GM18867 (cell line): ENCODE measurements around the gene EEPD1.

ENCODE experiments used
- ATAC-seq: cut with Tn5 transposase; IDR thresholded peaks from one replicate; pipeline ENCODE4 v1.9.1; 2021; ENCODE audit warnings: mild to moderate bottlenecking, moderate library complexity; ENCODE audit not compliant: unreplicated experiment

Gene EEPD1

DNA sequence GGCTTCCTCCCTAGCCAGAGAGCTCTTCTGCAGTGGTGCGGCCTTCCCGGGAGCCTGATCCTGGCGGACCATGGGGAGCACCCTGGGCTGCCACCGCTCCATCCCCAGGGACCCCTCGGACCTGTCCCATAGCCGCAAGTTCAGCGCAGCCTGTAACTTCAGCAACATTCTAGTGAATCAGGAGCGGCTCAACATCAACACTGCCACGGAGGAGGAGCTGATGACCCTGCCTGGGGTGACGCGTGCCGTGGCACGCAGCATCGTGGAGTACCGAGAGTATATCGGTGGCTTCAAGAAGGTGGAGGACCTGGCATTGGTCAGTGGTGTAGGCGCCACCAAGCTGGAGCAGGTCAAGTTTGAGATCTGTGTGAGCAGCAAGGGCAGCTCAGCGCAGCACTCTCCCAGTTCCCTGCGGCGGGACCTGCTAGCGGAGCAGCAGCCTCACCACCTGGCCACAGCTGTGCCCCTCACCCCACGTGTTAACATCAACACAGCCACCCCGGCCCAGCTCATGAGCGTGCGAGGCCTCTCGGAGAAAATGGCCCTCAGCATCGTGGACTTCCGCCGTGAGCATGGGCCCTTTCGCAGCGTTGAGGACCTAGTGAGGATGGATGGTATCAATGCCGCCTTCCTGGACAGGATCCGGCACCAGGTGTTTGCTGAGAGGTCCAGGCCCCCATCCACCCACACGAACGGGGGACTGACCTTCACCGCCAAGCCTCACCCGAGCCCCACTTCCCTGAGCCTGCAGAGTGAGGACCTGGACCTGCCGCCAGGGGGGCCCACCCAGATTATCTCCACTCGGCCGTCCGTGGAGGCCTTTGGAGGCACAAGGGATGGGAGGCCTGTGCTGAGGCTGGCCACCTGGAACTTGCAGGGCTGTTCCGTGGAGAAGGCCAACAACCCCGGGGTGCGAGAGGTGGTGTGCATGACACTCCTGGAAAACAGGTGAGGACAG is 1.5 kb downstream of the EEPD1 start:
- ATAC-seq = no peak

DNA sequence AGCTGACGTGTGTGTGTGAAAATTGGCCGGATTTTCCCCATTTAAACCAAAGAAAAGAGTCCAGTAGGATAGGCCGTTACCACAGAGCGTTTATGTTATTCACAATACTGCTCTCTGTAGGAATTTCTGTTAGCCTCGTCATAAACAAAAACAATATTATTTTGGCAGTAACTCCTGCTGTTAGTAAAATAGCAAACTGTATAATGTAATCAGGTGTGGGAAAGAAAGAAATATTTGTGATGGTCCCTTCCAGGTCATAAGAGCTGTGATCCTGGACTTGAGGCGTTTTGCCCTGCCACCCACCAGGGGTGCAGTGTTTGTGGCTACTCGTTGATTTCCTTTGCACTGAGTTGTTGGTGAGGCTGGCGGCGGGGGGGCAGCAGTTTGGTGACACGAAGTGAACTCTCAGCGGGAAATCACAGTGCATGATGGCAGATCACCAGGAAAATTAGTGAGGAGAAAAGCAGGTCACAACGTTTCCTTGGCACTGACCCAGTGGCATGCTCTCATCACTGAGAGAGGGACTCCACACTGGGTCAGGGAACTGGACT is 2.8 kb downstream of the EEPD1 start:
- no peak for ATAC-seq

DNA sequence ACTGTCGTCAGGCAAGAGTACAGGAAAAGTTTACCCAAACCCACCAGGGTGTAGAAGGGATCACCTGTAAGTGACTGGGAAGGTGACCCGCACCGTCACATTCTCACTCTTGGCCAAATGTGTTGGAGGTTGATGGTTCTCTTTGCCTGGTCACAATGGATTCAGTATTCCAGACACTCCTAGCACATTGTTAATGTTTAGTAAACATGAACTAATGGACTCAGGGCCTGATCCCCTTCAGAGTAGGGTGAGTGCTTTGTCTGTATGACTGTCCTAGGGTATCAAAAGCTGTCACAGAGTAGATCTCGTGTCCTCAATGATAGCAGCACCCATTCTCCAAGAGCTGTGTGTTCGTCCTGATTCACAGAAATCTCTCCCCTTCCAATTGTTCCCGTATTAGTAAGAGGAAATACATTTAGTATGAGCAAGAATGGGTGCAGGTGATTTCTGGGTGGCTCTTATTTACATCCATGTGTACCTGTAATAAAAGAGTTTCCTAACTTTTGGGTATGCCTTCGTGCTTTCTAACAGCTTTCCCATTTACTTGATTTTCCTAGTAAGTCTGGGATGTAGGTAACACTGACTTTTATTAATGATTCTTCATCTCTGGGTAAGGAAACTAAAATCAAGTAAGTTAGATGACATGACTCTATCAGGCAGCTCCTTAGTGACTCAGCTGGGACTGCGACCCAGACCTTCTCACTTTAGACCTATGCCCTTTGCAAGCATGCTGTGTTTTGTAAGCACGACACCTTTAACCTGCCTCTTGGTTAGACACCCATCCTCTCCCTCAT is 4.7 kb downstream of the EEPD1 start:
- ATAC-seq = no peak

DNA sequence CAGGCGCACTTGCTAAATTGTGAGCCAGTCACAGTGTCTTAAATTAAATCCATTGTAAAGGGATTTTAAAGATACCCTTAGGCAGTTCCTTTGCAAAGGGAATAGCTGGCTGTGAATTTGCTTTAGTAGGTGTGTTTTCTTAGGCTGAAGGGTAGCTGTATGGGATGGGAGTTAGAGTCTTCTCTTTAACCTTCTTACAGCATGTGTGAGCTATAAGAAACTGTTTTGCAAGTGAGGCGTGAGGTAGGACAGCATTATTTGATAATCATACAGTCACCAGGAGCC is 5.2 kb downstream of the EEPD1 start:
- ATAC-seq = no peak

DNA sequence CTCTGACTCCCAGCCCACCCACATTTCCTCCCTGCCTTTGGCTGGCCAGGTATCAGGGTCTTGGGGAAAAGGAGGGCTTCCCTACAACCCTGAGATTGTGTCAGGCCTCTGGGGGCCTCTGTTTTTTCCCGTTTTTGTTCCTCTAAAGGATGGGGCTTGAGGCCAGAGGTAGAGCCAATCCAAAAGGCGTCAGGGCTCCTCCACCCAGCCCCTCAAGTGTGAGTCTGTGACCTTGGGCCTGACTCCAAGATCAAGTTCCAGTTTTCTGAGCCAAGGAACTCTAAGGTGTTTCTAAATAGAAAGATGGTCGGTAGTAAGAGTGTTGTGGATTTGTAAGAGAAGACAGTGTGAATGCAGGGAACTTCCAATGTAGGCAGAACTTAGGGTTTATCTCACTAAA is 6.6 kb downstream of the EEPD1 start:
- no peak for ATAC-seq

DNA sequence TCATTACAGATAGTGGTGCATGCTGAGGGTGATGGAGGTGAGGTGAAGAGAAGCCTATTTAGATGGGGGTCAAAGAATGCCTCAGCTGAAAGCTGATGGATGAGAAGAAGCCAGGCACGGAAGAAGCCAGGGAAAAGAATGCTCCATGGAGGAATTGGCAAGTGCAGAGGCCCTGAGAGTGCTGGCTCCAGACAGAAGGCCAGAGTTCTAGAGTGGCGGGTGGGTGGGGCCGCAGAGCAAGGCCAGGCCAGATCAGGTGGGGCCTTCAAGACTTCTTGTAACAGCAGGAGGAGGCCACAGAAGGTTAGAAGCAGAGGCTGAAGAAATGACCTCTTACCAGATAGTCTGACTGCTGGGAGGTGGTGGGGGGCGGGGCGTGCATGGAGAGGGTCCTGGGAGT is 7.3 kb downstream of the EEPD1 start:
- ATAC-seq = no peak

DNA sequence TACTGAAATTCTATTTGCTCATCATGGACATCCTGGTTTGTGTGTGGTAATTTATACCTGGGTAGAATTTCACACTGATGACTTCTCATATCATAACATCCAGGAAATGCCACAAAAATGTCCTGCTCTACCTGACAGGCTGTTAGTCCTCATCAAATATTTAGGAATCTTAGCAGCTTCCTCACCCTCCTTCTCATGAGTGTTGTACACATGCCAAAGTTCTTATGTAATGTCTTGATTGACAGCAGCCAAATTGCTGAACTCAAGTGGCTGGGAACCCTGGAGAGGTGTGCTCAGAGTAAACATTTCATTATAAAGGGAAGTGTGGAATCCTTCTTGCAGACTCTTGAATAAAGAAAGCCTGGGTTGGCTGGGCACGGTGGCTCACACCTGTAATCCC is 8.9 kb downstream of the EEPD1 start:
- no peak for ATAC-seq

DNA sequence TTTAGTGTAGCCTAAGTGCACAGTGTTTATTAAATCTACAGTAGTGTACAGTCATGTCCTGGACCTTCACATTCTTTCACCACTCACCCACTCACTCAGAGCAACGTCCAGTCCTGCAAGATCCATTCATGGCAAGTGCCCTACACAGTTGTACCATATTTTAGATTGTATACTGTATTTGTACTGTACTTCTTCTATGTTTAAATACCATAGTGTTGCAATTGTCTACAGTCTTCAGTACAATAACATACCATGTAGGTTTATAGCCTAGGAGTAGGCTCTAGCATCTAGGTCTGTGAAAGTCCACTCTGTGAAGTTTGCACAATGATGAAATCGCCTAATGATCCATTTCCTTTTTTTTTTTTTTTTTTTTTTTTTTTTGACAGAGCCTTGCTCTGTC is 12.0 kb downstream of the EEPD1 start:
- no peak for ATAC-seq

DNA sequence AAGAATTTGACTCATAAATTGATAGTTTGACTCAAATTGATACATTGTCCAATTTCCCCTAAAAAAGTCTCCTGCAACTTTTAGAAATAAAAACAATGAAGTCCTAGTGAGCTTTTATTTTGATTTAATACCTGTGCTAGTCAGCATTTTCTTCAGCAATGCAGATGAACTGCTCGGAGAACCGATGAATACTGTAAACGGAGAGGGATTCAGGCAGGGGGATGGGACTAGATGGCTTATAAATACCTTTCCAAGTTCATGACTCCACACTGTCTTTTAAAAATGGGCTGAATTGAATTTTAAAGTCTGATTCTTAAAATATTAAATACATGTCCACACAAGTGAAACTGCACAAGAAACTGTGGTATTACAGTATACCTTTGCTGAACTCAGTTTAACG is 12.7 kb downstream of the EEPD1 start:
- no peak for ATAC-seq

DNA sequence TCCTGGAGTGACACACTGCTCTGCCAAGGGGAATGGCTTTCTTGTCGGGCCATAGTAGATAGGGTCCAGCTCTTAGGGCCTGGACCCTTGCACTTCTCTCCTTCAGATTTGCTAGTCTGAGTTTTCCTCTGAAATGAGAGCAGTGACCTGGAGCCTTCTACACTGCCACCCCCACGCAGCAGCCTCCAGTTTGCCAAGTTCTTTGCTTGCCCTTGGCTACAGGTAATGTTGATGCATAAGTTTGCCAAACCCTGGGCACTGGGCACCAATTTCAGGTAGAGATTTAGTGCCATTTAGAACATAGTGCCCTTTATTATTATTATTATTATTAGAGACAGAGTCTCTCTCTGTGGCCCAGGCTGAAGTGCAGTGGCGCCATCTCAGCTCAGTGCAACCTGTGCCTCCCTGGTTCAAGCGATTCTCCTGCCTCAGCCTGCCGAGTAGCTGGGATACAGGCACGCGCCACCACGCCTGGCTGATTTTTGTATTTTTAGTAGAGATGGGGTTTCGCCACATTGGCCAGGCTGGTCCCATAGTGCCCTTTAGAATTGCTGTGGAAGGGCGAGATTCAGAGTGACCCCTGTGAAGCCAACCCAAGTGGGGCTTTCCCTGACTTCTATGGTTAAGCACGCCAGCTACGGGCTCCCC is 14.5 kb downstream of the EEPD1 start:
- ATAC-seq = no peak

DNA sequence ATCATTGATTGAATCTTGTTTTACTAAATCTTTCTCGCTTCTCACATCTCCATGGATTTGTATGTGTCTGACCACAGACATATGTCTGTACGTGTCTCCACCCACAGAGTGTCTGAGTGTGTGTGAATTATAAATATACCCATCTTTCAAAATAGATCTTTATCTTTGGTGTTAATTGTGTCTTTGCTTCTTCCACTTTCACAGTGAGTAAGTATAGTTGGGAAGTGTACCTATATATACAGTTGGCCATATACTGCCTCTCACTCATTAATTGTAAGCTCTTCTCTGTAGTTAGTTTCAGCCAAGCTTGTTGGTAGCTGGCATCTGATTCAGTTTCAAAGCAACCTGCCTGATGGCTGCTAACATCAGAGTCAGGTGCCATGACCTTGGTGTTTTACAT is 18.4 kb downstream of the EEPD1 start:
- ATAC-seq = peak; percentile 65

DNA sequence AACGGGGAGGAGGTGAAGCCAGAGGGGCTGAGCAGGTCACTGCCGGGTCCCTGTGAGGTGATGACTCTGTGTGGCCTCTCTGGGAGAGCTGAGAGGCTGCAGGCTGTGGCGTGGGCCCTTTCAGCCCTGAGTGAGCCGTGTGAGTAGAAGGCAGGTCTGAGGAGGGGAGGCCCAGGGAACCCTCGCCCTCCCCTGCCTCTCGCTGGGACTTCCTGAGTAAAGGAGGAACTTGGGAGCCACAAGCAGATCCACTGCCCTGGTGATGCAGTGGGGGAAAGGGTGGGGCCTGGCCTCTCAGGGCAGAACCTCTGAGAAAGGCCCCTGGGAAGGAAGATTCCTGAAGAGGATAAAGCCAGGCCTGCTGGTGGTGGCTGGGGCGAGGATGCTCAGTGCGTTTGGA is 22.8 kb downstream of the EEPD1 start:
- no peak for ATAC-seq

DNA sequence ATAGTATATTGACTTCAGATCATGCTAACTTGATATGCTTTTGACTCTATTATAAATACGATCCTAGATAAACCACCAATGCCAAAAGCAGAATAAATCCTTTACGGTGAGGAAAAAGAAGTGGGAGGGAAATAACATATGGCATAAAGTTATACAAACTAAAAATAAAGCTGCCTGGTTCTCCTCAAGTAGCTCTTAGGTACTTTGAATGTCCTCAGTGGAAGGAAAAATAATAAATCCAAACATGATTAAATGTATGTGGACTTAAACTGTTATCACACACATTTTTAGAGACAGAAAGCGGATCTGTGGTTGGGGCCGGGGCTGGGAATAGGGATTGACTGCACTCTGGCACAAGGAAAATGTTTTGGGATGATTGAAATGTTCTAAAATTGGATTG is 23.6 kb downstream of the EEPD1 start:
- ATAC-seq = no peak

DNA sequence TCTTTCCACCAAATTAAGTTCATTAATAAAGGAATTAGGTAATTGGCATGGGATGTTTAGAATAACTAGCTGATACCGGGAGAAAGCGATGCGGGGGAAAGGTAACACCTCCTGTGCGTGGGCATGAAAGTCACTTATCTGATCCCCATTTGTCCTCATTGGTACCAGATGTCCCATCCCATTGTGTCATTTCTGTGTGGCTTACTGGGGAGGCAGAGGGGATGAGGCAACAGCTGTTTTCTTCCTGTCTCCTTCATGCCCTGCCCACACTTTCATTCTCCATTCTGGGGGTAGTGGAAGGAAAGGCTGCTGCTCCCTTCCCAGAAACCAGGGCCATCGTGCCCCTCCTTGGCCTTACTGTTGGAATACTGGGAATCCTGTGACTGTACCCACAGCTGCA is 27.1 kb downstream of the EEPD1 start:
- ATAC-seq = no peak

DNA sequence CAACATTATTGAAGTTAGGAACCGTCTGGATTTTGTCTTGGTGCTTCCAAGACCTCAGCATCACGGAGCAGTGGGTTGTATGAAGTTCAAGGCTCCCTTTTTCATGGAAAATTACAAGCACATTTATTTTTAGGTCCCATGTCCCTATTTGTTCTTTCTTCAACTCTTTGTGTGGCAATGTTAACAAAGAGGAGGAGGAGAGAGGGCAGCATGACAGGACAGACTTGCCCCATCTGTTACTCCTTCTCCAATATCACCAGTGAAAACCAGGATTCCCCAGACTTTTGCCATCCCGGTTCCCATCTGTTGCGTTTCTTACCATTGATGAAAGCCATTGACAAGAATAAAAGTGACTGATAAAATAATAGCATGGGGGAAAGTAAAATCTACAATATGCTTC is 28.6 kb downstream of the EEPD1 start:
- ATAC-seq = no peak

DNA sequence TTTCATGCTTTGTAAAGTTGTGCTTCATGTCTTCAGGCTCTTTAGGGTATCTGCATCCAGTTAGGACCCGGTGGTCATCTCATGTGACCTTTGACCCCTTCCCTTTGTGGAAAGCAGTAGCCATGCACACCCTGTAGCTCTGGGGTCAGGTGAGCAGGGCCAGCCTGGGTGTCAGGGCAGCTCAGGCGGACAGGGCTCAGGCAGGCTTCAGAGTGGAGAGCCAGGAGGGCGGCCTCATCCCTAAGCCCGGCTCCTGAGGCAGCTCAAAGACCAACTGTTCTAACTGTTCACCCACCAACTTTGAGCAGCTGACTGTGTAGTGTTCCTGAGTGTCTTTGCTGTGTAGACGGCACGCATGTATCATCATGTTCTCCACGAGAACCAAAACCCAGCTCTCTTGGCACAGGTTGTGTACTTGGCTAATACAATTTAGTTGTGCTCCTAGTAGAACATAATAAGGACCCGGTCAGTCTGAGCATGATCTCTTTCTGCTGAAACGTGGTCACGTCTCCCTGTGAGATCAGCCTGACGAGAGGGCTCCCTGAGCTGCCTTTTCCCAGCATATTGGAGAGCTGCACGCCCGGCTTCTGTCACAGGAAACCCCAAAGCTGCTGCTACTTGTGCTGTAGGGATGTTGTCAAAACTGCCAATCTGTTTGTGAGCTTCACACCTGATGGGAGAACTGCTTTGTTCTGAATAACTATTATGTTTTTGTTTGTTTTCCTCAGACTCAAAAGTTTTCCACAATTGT is 30.0 kb downstream of the EEPD1 start:
- ATAC-seq = no peak

DNA sequence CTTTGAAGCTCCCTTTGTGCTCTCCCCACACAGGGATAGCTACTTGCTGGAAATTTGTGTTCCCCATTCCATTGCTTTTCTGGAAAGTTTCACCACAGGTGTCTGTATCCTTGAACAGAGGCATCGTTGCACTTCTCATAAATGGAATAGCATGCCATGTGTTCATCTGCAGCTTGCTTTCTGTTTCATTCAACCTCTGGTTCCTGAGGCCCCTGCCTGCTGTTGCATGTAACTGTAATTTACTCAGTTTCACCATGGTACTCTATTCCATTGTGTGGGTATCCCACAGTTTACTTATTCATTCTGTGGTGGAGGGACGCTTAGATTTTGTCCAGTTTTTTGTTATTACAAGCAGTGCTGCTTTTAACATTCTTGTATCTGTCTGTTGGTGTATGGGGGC is 32.0 kb downstream of the EEPD1 start:
- ATAC-seq = peak; percentile 42

DNA sequence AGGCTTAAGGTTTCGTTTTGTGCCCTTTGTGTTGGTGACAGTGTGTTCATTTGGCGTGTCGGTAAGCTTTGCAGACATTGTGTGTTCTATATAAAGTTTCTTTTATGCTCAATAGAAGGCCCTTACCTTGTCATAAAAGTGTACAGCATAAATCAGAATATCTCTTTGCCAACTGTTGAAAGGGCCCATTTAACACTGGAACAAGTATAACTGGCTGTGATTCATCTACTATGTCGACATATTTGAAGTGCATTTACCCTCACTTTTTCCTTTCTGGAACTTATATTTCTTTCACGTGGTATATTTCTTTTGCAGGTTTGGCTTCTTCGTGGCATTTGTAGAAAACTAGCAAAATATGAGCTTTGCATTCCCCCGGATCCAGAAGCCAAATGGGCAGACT is 32.7 kb downstream of the EEPD1 start:
- no peak for ATAC-seq

DNA sequence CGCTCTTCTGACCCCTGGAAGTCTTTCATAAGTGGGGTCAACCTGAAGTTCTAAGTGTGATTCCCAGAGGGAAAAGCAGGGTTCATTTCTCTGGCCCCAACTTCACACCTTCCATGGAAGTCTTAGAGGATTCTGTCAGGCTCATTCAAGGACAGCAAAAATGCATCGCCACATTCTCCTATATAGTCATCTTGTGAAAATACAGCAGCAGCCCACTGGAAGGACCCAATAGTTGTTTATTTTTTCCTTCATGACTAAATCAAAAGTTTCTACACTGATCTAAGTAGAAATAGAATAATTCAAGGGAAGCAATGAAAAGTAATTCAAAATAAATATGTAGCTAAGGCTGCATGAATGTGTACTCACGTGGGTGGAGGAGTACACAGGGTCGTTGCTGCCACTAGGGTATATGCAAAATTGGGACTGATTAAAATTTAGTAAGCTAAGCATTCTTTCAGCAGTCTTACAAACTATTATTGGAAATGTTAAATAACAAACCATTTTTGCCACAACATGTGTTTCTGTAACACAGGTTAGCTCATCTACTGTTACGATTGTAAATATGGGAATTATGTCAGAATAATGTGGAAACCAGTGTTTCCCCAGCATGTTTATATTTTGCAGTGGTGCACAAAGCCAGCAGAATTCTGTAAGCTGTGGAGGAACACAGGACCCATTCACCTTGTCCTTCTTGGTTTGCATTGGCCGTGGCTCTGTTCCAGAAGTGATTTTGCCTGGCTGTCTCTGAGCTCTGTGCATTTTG is 33.5 kb downstream of the EEPD1 start:
- ATAC-seq = no peak

DNA sequence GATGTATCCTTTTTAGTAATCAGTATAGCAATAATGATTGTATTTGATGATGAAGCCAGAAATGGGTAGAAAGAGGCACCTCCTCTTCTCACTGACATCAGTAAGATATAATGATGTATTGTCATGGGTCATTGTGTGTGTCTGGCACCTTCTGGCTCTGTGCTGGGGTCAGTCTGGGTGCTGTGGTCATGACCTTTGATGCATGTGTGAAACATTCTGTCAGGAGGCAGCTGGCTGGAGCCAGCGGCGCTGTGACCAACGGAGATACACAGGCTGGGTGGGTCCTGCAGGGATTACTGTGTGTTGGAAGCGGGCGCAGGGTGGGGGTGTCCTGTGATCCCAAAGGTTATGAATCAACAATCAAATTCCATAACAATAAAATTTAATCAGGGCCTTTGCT is 35.2 kb downstream of the EEPD1 start:
- ATAC-seq = no peak
